HEK293 (cell line): Measurements from ENCODE around the gene FAM90A1.
"Not testable (repeated sequence)": the region's sequence is repeated elsewhere in the genome, so short reads cannot be mapped to it uniquely, and the experiment has no call there.

ENCODE experiments used
- CTCF ChIA-PET: fragments of 350-600 bp; formaldehyde crosslinking; extraction: SDS; loops from one replicate; lab custom pipeline; 2021; ENCODE audit warnings: antibody characterized with exemption; lab: Yijun Ruan, JAX
- POLR2A ChIA-PET: fragments of 300-600 bp; formaldehyde crosslinking; extraction: SDS; loops from one replicate; lab custom pipeline; 2020; ENCODE audit warnings: antibody characterized with exemption, inconsistent platforms; lab: Yijun Ruan, JAX
- H3K27ac ChIP-seq: fragments of 200-500 bp; sonication (Bioruptor generic); 2 replicates; pipeline ENCODE4 v1.5.1; 2014; ENCODE audit warnings: low read depth, low read length, control low read depth, inconsistent platforms; ENCODE audit errors: extremely low read depth
- H3K36me3 ChIP-seq, 2 experiments: fragments of 200-500 bp in 1 of 2; sonication (Bioruptor generic) in 1 of 2; 1 replicate in 1 of 2; 2 replicates in 1 of 2; pipeline ENCODE4 v1.5.1; 2014 to 2017; ENCODE audit warnings: inconsistent platforms in 2 of 2, low read length in 2 of 2; ENCODE audit not compliant: control insufficient read depth in 2 of 2, insufficient read depth in 1 of 2
- H3K4me1 ChIP-seq: fragments of 200-500 bp; sonication (Bioruptor generic); 2 replicates; pipeline ENCODE4 v1.5.1; 2014; ENCODE audit warnings: mild to moderate bottlenecking, low read length, inconsistent platforms; ENCODE audit not compliant: control insufficient read depth, insufficient read depth
- H3K4me3 ChIP-seq: 2 replicates; pipeline ENCODE4 v1.5.1; 2011; ENCODE audit warnings: low read depth, mild to moderate bottlenecking, control low read depth, low read length, moderate library complexity
- H3K9me3 ChIP-seq: fragments of 200-500 bp; sonication (Bioruptor generic); 2 replicates; pipeline ENCODE4 v1.5.1; 2014; ENCODE audit warnings: low read depth, low read length, inconsistent platforms; ENCODE audit not compliant: control insufficient read depth, insufficient read depth
- EGR2 ChIP-seq: fragments of 450-650 bp; formaldehyde crosslinking; IDR thresholded peaks from 2 replicates; pipeline ENCODE4 v1.5.1; 2016; ENCODE audit warnings: low read depth, missing biosample characterization, missing genetic modification characterization
- GLIS2 ChIP-seq: fragments of 450-650 bp; formaldehyde crosslinking; IDR thresholded peaks from 2 replicates; pipeline ENCODE4 v1.5.1; 2016; ENCODE audit warnings: missing biosample characterization, missing genetic modification characterization
- KLF8 ChIP-seq: fragments of 450-650 bp; formaldehyde crosslinking; IDR thresholded peaks from 2 replicates; pipeline ENCODE4 v1.5.1; 2016; ENCODE audit warnings: missing biosample characterization, missing genetic modification characterization
- ZFP37 ChIP-seq: fragments of 450-650 bp; formaldehyde crosslinking; IDR thresholded peaks from 2 replicates; pipeline ENCODE4 v1.5.1; 2016; ENCODE audit warnings: missing biosample characterization, missing genetic modification characterization
- ZNF324 ChIP-seq: fragments of 450-650 bp; formaldehyde crosslinking; IDR thresholded peaks from 2 replicates; pipeline ENCODE4 v1.5.1; 2016; ENCODE audit warnings: missing biosample characterization, missing genetic modification characterization
- ZNF423 ChIP-seq: fragments of 450-650 bp; formaldehyde crosslinking; IDR thresholded peaks from 2 replicates; pipeline ENCODE4 v1.5.1; 2016; ENCODE audit warnings: missing biosample characterization, missing genetic modification characterization
- ZNF501 ChIP-seq: fragments of 450-650 bp; formaldehyde crosslinking; IDR thresholded peaks from 2 replicates; pipeline ENCODE4 v1.5.1; 2016; ENCODE audit warnings: missing biosample characterization, missing genetic modification characterization
- ZSCAN30 ChIP-seq: fragments of 450-650 bp; IDR thresholded peaks from 2 replicates; pipeline ENCODE4 v1.5.1; 2018; ENCODE audit warnings: missing biosample characterization, mild to moderate bottlenecking, missing genetic modification characterization, moderate library complexity
- TF ChIP-seq, protein P1 (sequence below): fragments of 450-650 bp; formaldehyde crosslinking; IDR thresholded peaks from 2 replicates; pipeline ENCODE4 v1.5.1; 2016; ENCODE audit warnings: missing biosample characterization, missing genetic modification characterization

The FAM90A1 gene

DNA sequence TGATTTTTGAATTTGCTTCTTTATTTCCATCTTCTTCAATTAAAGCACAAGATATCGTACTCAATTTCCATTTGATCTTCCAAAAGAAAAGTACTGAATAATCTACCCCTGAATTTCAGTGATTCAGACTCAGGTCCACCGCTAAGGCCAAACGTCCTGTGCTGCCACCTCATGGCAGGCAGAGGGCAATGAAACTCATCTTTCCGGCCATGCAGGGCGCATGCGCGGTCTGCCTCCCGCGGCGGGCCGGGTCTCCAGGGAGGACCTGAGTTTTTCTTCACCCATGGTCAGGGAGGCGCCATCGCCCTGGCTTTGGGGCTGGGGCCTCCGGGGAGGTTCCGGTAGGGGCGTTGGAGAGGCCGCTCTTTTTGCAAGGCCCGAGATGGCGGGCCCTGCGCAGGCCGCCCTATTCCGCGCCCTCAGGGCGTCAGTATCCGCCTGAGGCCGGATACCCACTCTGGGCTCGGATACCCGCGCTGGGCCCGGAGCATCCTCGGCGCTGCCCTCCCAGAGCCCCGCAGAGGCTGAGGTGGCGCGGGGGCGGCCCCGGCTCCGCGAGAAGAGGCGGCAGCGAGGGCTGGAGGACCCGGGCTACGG is 47.3 kb downstream of the FAM90A1 start (continued):
- TF ChIP-seq, protein P1, sequence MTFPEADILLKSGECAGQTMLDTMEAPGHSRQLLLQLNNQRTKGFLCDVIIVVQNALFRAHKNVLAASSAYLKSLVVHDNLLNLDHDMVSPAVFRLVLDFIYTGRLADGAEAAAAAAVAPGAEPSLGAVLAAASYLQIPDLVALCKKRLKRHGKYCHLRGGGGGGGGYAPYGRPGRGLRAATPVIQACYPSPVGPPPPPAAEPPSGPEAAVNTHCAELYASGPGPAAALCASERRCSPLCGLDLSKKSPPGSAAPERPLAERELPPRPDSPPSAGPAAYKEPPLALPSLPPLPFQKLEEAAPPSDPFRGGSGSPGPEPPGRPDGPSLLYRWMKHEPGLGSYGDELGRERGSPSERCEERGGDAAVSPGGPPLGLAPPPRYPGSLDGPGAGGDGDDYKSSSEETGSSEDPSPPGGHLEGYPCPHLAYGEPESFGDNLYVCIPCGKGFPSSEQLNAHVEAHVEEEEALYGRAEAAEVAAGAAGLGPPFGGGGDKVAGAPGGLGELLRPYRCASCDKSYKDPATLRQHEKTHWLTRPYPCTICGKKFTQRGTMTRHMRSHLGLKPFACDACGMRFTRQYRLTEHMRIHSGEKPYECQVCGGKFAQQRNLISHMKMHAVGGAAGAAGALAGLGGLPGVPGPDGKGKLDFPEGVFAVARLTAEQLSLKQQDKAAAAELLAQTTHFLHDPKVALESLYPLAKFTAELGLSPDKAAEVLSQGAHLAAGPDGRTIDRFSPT = peak; percentile 54; the same call in 1 of the 2 replicates
- TF ChIP-seq GLIS2 (tag by site-specific recombination) (peak; percentile 68), KLF8 (tag by site-specific recombination) (peak; percentile 64; the same call in 1 of the 2 replicates), EGR2 (tag by site-specific recombination) (peak; percentile 65; the same call in 1 of the 2 replicates), ZNF423 (tag by site-specific recombination) (peak; percentile 84), ZSCAN30 (tag by site-specific recombination) (peak; percentile 61; the same call in 1 of the 2 replicates), ZNF324 (tag by site-specific recombination) (peak; percentile 41; the same call in 1 of the 2 replicates), ZNF501 (tag by site-specific recombination) (peak; percentile 69; the same call in 1 of the 2 replicates), ZFP37 (tag by site-specific recombination) (0 out of 2 replicates have a peak, but pooled peaks have one; percentile 41)

DNA sequence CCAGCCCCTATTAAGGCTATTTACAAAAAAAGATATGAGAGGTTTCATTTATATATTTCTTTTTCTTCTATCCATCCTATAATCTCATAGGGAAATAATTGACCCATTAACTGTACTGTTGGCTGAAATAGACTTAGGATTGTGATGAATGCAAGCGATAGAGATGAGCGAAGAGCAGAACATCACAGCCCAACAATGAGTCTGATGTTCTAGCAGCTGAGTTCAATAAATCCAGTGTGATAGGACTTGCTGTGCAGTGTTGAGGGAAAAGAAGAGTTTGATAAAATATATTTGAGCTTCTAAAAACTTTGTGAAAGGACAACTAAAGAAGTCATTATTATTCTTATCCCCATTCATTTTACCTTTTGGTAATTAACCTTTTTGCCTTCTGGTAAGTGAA is 54.5 kb downstream of the FAM90A1 start:
- H3K4me3 ChIP-seq, H3K36me3 ChIP-seq, POLR2A ChIA-PET, H3K4me1 ChIP-seq, CTCF ChIA-PET, H3K9me3 ChIP-seq, H3K27ac ChIP-seq: not testable (repeated sequence)
